Activated naive CD8-positive, alpha-beta T cell treated with anti-CD3 and anti-CD28 coated beads for 36 hours (primary cell): ENCODE data around the gene HOXC5. TPM values are rescaled to one million over a fixed set of nuclear protein-coding genes. Genes with fewer than 3 reads are reported as not detected.

Source experiments
- DNase-seq: peaks from one replicate; pipeline ENCODE4 v3.0.0; 2021
- H3K27ac Mint-ChIP-seq: one replicate; pipeline ENCODE4 v1.8.0; 2022; ENCODE audit warnings: mild to moderate bottlenecking, moderate library complexity, mixed read lengths
- H3K27me3 Mint-ChIP-seq: one replicate; pipeline ENCODE4 v1.8.0; 2022; ENCODE audit warnings: mild to moderate bottlenecking, mixed read lengths
- H3K36me3 Mint-ChIP-seq: one replicate; pipeline ENCODE4 v1.8.0; 2021; ENCODE audit warnings: mild to moderate bottlenecking, mixed read lengths
- H3K4me1 Mint-ChIP-seq: one replicate; pipeline ENCODE4 v1.8.0; 2021; ENCODE audit warnings: mixed read lengths
- H3K4me3 Mint-ChIP-seq: one replicate; pipeline ENCODE4 v1.8.0; 2022; ENCODE audit warnings: mild to moderate bottlenecking, moderate library complexity, mixed read lengths
- H3K9me3 Mint-ChIP-seq: one replicate; pipeline ENCODE4 v1.8.0; 2022; ENCODE audit warnings: mixed read lengths
- total RNA-seq, 2 experiments: library from RNA; stranded (reverse); gene quantifications; one replicate each; pipeline ENCODE4 v1.2.3, GENCODE V29; 2021

Gene HOXC5
- total RNA-seq, 2 experiments from 2014 or later, result not detected

DNA sequence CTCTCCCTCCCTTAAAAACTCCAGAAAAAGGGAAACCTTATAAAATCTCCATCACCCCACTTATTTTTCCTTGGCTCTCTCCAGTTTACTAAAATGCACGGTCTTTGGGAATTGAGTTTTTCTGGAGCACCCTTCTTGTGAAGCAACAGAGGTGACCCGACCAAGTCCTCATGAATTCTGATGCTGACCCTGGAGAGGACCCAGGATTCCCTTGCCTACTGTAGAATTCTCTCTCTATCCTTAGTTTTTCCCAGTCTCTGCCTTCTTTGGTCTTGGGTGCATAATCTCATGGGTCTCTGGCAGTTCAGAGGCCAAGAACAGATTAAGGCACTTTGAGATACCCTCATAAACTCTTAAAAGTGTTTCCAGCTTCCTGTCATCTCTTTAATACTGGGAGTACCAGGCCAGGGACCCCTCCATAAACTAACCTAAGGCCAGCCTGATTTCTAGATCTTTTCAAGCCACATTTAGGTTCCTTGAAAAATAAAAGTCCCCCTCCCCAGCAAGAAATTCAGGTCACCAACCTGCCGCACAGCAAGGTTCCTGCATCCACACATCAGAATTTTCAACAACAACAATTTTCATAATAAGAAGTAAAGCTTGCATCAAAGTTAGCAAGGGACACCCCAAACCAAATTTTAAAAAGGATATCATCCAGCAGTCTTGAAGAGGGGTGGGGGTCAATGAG, 15.7 kb downstream of the HOXC5 start:
- Mint-ChIP-seq H3K4me3 (no peak overlapping the region), H3K27me3 (peaks cover 100% of the 10 kb centered on the region), H3K27ac (no peak overlapping the region), H3K9me3 (no peaks in the 10 kb centered on the region), H3K36me3 (no peaks in the 10 kb centered on the region), H3K4me1 (peaks cover 37% of the 10 kb centered on the region)
- DNase-seq, result no peak

DNA sequence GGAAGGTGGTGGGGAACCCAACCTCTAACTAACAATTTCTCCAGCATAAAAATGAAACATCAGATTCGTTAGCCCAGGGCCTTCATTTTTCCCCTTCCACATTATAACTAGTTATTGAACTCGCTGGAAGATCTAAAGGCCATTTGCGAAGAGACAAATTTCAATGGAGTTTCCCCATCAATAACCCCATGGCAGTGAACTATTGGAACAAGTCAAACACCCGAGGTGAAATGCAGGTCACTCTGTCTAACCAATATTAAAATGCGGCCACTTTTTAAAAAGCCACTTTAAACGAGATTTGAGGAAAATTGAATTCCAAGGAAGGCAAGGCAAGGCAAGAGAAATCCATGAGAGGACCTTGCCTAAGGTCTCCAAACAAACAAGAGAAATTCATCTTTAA, 16.3 kb downstream of the HOXC5 start:
- no peaks in the 10 kb centered on the region for H3K9me3 Mint-ChIP-seq
- H3K4me1 Mint-ChIP-seq, result peaks cover 35% of the 10 kb centered on the region
- H3K4me3 Mint-ChIP-seq, result no peak overlapping the region

DNA sequence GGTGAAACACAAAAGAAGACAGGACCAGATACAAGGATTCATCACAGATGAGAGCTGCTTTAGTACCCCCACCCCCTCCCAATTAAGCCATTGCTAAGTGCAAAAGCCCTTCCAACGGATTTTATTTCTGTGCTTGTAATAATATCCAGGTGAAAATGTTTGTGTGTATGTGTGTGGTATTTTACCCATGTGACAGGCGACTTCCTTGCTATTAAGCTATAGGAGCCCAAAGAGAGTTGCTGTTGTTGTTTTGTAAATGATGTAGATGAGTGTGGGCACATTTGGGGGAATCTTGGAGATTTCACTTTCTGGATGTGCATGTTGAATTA, 17.6 kb downstream of the HOXC5 start:
- no peak for DNase-seq
- H3K9me3 Mint-ChIP-seq, result no peaks in the 10 kb centered on the region
- H3K27ac Mint-ChIP-seq, result no peak overlapping the region
- peaks cover 99% of the 10 kb centered on the region for H3K27me3 Mint-ChIP-seq
- H3K4me3 Mint-ChIP-seq, result no peak overlapping the region
- H3K36me3 Mint-ChIP-seq, result no peaks in the 10 kb centered on the region
- peaks cover 34% of the 10 kb centered on the region for H3K4me1 Mint-ChIP-seq

More for the DNA sequence above, 16.3 kb downstream of the HOXC5 start:
- DNase-seq, result no peak
- no peaks in the 10 kb centered on the region for H3K36me3 Mint-ChIP-seq
- no peak overlapping the region for H3K27ac Mint-ChIP-seq
- H3K27me3 Mint-ChIP-seq, result peaks cover 100% of the 10 kb centered on the region

DNA sequence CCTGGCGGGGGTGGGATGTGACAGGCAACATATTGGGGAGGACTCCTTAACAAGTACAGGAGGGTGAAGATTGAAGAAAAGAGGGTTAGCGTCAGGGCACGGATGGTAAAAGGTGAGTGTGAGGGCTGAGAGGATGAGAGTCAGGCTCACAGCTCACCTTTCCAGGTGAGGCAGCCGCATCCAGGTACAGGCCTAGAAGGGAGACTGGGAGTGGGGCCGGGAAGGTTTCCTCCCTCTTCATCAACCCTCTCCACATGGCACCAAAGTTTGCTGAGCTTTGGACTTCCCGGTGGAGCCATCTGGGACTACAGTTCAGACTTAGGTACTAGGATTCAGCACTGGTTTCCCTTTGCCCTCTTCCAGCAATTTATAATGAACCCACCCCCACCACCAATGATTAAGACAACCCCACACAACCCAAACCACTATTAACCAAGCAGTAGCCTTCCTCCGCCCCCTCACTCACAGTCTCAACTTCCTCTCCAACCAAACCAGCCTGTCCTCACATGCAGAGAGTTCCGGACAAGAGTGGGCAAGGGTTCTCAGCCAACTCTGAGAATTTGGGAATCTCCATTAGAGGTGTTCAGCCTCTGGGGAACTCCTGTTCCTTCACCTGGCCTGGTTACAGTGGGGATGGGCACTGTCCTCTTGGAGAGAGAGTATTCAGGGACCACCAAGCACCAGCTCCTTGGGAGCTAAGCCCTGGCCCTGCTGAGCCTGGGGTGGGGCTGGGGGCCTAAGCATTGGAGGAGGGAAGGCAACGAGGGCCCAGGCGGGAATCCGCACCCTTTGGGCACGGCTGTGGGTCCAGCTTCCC, 18.4 kb downstream of the HOXC5 start:
- Mint-ChIP-seq H3K4me3 (no peak overlapping the region), H3K9me3 (no peaks in the 10 kb centered on the region)

DNA sequence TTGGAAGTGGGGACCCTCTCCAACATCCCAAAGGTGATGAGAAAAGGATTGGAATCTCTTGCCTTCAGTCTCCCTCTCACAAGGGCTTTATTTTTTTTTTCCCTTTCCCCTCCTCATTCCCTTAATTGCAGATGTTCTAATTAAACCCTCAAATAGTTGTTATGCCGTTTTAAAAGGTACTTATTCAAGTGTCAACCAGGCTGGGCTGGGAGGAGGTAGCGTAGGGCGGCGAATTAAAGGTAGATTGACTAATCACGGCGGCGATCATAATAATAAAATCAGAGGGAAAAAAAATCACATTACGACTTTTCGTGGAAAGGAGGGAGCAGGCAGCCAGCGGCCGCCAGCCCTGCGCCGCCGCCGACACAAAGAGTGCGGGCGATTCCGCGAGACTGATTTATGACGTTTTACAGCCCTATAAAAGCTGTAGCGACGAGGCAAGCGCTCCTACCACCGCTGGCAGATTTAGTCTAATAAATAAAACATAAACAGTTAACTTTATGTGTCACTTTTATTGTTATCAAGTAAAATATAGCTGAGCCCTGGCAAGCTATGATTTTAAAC, 19.1 kb downstream of the HOXC5 start:
- Mint-ChIP-seq H3K4me1 (peaks cover 33% of the 10 kb centered on the region), H3K4me3 (no peak overlapping the region), H3K27me3 (peaks cover 94% of the 10 kb centered on the region), H3K9me3 (no peaks in the 10 kb centered on the region), H3K36me3 (no peaks in the 10 kb centered on the region), H3K27ac (no peak overlapping the region)
- no peak for DNase-seq

More for the DNA sequence above, 18.4 kb downstream of the HOXC5 start:
- no peak for DNase-seq
- peaks cover 98% of the 10 kb centered on the region for H3K27me3 Mint-ChIP-seq
- peaks cover 34% of the 10 kb centered on the region for H3K4me1 Mint-ChIP-seq
- no peaks in the 10 kb centered on the region for H3K36me3 Mint-ChIP-seq
- no peak overlapping the region for H3K27ac Mint-ChIP-seq

DNA sequence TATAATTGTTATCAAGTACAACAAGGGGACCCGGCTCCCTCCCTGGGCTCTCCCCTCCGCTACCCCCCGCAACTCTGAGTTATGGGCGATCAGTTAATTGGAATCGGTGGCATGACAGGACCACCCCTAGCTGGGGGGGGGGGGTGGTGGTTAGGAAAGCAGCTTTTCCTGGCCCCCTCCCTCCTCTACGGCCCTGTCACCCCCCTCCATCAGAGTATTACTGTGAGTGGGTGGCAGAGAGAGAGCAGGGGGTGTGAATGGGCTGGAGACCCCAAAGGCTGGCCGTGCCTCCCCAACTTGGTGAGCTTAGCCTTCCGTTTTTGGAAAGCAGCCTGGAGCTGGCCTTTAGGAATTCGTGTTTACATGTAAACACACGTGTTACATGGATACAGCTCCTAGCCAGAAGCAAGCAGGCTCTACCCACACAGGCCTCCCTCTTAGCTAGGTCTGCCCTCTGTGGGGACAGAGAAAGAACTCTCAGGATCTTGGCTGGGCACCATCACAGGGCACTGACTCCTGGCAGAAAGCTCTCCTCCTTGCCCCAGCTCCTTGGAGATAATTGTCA, 19.7 kb downstream of the HOXC5 start:
- no peaks in the 10 kb centered on the region for H3K9me3 Mint-ChIP-seq
- peak overlapping the region; percentile 68 for H3K4me3 Mint-ChIP-seq
- no peaks in the 10 kb centered on the region for H3K36me3 Mint-ChIP-seq
- peaks cover 31% of the 10 kb centered on the region for H3K4me1 Mint-ChIP-seq
- H3K27me3 Mint-ChIP-seq, result peaks cover 94% of the 10 kb centered on the region
- no peak for DNase-seq
- peak overlapping the region; percentile 53 for H3K27ac Mint-ChIP-seq

DNA sequence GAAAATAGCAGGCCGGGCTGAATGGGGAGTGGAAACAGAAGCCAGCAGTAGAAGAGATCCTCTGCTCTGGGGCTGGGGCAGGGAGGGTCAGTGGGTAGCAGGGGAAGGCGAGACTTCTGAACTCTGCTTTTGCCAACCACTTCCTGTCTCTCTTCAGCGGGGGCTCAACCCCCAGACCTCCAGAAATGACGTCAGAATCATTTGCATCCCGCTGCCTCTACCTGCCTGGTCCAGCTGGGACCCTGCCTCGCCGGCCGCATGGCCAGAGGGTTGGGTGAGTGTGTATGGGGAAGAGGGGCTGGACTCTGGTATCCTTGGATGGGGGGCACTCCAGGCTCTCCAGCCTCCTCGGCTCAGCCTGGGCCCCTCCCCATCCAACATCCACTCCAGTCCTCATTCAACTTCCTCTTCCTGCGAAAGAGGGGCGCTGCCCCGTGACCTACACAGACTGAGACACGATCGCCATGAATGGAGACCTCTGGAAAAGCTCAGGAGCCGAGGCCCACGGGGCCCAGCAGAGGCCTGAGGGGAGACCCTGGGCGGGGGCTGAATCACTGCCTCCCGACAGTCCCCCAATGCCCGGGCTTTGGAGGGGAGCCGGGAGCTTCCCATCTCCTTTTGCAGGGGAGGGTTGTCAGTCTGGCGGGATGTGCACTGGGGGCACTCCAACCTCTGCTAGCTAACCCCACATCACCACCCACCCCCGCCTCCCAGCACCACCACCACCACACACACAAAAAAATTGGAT, 20.3 kb downstream of the HOXC5 start:
- Mint-ChIP-seq H3K4me3 (peak overlapping the region; percentile 68), H3K36me3 (no peaks in the 10 kb centered on the region), H3K4me1 (peaks cover 28% of the 10 kb centered on the region), H3K27ac (peak overlapping the region; percentile 53), H3K9me3 (no peaks in the 10 kb centered on the region), H3K27me3 (peaks cover 93% of the 10 kb centered on the region)
- no peak for DNase-seq

DNA sequence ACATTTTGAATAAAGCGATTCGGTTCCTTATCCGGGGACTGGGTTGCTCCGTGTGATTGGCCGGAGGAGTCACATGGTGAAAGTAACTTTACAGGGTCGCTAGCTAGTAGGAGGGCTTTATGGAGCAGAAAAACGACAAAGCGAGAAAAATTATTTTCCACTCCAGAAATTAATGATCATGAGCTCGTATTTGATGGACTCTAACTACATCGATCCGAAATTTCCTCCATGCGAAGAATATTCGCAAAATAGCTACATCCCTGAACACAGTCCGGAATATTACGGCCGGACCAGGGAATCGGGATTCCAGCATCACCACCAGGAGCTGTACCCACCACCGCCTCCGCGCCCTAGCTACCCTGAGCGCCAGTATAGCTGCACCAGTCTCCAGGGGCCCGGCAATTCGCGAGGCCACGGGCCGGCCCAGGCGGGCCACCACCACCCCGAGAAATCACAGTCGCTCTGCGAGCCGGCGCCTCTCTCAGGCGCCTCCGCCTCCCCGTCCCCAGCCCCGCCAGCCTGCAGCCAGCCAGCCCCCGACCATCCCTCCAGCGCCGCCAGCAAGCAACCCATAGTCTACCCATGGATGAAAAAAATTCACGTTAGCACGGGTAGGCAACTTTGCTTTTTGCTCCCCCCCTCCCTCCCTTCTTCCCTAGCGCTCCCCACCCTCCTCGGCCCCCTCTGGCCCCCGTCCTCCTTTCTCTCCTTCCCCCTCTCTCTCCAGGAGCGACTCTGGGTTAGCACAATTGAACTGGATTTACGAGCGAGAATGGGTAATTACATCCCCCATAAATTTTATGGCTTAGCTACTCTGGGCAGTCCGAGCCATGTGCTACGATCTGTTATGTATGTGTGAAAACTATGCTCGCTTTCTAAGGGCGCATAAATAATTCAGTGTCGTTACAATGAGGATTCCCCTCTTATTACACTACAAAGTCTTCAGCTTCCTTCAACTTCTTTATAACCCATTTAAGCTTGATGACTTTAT, 21.2 kb downstream of the HOXC5 start, which contains the start of gene HOXC4:
Gene HOXC4, plus strand, starts transcription at position 85 of the 991 bp plus-strand sequence. Its CDS starts 88 bp downstream, at position 173.
- Mint-ChIP-seq H3K36me3 (no peaks in the 10 kb centered on the region), H3K9me3 (no peaks in the 10 kb centered on the region), H3K4me3 (peak within 1 kb of the TSS; percentile 76), H3K4me1 (peaks cover 28% of the 10 kb centered on the region), H3K27ac (peak within 1 kb of the TSS; percentile 53), H3K27me3 (peaks cover 93% of the 10 kb centered on the region)
- DNase-seq, result no peak

DNA sequence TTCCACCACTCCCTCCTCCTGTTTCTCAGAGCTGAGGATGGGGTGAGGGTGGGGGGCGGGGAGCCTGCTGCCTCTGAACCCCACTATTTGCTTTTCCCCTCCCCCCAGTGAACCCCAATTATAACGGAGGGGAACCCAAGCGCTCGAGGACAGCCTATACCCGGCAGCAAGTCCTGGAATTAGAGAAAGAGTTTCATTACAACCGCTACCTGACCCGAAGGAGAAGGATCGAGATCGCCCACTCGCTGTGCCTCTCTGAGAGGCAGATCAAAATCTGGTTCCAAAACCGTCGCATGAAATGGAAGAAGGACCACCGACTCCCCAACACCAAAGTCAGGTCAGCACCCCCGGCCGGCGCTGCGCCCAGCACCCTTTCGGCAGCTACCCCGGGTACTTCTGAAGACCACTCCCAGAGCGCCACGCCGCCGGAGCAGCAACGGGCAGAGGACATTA, 21.9 kb downstream of the HOXC5 start:
- no peaks in the 10 kb centered on the region for H3K9me3 Mint-ChIP-seq
- H3K27ac Mint-ChIP-seq, result no peak overlapping the region
- H3K4me3 Mint-ChIP-seq, result peak overlapping the region; percentile 12
- no peaks in the 10 kb centered on the region for H3K36me3 Mint-ChIP-seq
- no peak for DNase-seq
- peaks cover 27% of the 10 kb centered on the region for H3K4me1 Mint-ChIP-seq
- H3K27me3 Mint-ChIP-seq, result peaks cover 93% of the 10 kb centered on the region

DNA sequence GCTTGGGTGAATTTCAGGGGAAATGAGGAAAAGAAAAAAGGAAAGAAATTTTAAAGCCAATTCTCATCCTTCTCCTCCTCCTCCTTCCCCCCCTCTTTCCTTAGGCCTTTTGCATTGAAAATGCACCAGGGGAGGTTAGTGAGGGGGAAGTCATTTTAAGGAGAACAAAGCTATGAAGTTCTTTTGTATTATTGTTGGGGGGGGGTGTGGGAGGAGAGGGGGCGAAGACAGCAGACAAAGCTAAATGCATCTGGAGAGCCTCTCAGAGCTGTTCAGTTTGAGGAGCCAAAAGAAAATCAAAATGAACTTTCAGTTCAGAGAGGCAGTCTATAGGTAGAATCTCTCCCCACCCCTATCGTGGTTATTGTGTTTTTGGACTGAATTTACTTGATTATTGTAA, 22.7 kb downstream of the HOXC5 start:
- no peaks in the 10 kb centered on the region for H3K9me3 Mint-ChIP-seq
- peaks cover 21% of the 10 kb centered on the region for H3K4me1 Mint-ChIP-seq
- H3K4me3 Mint-ChIP-seq, result no peak overlapping the region
- peaks cover 91% of the 10 kb centered on the region for H3K27me3 Mint-ChIP-seq
- H3K36me3 Mint-ChIP-seq, result no peaks in the 10 kb centered on the region
- DNase-seq, result no peak
- no peak overlapping the region for H3K27ac Mint-ChIP-seq

DNA sequence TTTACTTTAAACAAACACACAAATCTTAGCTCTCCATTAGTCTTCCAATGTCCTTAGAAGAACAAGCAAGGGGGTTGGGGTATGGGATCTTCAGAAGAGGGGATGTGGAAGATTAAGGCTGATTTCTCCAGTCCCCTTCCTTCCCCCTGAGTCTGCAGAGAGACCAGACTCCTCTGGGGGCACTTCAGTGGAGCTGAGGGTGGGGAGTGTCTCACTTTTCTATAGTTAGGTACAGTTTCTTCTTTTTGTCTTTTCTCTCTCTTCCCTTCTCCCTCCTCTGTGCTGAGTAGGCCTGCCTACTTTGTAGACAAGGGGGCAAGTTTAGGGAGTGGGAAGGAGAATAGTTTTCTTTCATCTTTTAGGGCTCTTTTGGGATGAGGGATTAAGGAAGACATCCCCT, 23.3 kb downstream of the HOXC5 start:
- Mint-ChIP-seq H3K27ac (no peak overlapping the region), H3K36me3 (no peaks in the 10 kb centered on the region), H3K4me1 (peaks cover 21% of the 10 kb centered on the region), H3K4me3 (no peak overlapping the region), H3K27me3 (peaks cover 91% of the 10 kb centered on the region), H3K9me3 (no peaks in the 10 kb centered on the region)
- DNase-seq, result no peak

DNA sequence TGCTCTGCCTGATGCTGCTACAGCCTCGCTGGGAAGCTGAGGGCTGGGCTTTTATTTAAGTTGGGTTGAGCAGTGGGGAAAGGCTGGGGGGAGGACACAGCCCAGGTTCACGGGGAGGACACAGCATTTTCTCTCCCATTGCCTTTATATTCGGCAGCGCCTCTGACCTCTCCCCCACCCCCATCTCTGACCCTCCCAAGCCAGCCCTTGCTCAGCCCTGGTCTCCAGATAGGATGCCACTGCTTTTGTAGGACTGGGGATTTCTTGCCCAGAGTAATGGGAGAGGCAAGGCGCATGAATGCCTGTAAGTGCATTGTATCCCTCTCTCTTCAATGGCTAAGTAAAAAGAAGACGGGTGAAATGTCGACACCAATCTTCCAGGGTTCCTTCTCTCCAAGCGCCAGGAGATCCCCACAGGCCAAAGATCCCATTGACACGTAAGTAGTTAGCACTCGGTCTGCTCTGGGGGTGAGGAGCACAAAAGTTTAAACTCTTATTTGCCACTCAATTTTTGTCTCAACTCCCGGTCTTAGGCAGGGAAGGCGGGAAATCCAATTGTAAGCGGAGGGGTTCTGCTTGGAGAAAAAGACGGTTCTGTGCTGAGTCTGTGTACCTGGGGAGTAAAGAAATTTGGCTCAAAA, 25.4 kb downstream of the HOXC5 start:
- Mint-ChIP-seq H3K4me3 (no peak overlapping the region), H3K27ac (no peak overlapping the region), H3K9me3 (no peaks in the 10 kb centered on the region), H3K4me1 (peaks cover 6% of the 10 kb centered on the region), H3K27me3 (peaks cover 91% of the 10 kb centered on the region), H3K36me3 (no peaks in the 10 kb centered on the region)
- DNase-seq, result no peak

DNA sequence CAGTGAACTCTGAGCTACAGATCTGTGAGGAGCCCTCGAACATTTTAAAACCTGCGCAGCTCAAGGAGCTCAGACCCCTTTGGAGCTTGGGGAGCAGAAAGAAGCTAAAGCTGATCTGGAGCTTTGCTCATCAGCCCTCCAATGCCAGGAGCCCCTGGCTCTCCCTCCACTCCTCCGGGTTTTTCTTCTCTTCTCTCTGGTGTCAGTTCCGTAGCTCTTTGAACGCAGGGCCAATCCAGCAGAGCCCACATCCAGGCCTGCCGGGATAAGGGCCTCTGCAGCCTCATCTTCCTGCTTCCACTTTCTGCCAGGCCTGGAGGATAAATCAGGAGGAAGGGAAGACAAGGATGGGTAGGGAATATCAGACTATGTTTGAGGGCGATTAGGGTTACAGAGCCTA, 26.8 kb downstream of the HOXC5 start:
- Mint-ChIP-seq H3K36me3 (no peaks in the 10 kb centered on the region), H3K9me3 (no peaks in the 10 kb centered on the region), H3K27ac (no peak overlapping the region), H3K27me3 (peaks cover 90% of the 10 kb centered on the region), H3K4me3 (no peak overlapping the region), H3K4me1 (no peaks in the 10 kb centered on the region)
- DNase-seq, result no peak
